ENCODE results near the gene ZNF217.
"Not testable (repeated sequence)": the region's sequence is repeated elsewhere in the genome, so short reads cannot be mapped to it uniquely, and the experiment has no call there.

- not testable (repeated sequence) for TF ChIP-seq CTCF, POLR2A (IDR thresholded peaks at IDR 0.05)
These were observed at the start of gene ZNF217 for GRCh38 chr20:53593466-53594007.
